K562 (cell line): ENCODE measurements around the gene DCLK3. TPM values are rescaled to one million over a fixed set of nuclear protein-coding genes. Genes with fewer than 3 reads are reported as not detected.

ENCODE experiments used
- ATAC-seq: fragments of 200-7000 bp; cut with Tn5 transposase; 3 replicates; pipeline ENCODE4 v1.9.1; 2020; ENCODE audit warnings: moderate library complexity
- BruUV-seq: library from RNA; stranded (reverse); fragments of 400-500 nt; replicated peaks from 2 replicates; lab custom pipeline; 2021; lab: Mats Ljungman, UMichigan
- CTCF ChIA-PET: fragments of 300-600 bp; formaldehyde crosslinking; extraction: SDS; loops from one replicate; lab custom pipeline; 2021; ENCODE audit warnings: low intra/inter-chr PET ratio; lab: Yijun Ruan, JAX
- POLR2A ChIA-PET: fragments of 300-600, 350-650 bp; sonication (Branson Sonifier 250); formaldehyde crosslinking; extraction: SDS; loops from one replicate; lab custom pipeline; 2021; ENCODE audit warnings: antibody characterized with exemption, inconsistent platforms; lab: Yijun Ruan, JAX
- DNase-seq, 4 experiments: peaks; one replicate each; pipeline versions ENCODE4 v3.0.0 to v3.0.0-alpha.2; 2011 to 2018; ENCODE audit warnings: low spot score in 3 of 4, mixed read lengths in 3 of 4; ENCODE audit errors: extremely low read depth in 1 of 4
- FAIRE-seq: peaks from 2 replicates; lab custom pipeline; 2011; peaks lifted over from hg19 to GRCh38; lab: Jason Lieb, UNC
- H2AFZ ChIP-seq: 2 replicates; pipeline ENCODE4 v1.6.0; 2011; ENCODE audit warnings: low read depth, low read length, control low read depth, inconsistent platforms
- H3K27ac ChIP-seq: fragments of 200-600 bp; 3 replicates; pipeline ENCODE4 v1.8.0; 2011; ENCODE audit warnings: low read depth, mild to moderate bottlenecking, control low read depth, inconsistent platforms, low read length, moderate library complexity, mixed read lengths; ENCODE audit errors: extremely low read depth
- H3K27me3 ChIP-seq, 2 experiments: fragments of 300-600 bp in 1 of 2; 2 replicates in 1 of 2; 3 replicates in 1 of 2; pipeline versions ENCODE4 v1.6.0 to v1.8.0; 2011; ENCODE audit warnings: inconsistent platforms in 2 of 2, low read length in 2 of 2, mild to moderate bottlenecking in 1 of 2, mixed read lengths in 1 of 2, moderate library complexity in 1 of 2; ENCODE audit not compliant: control insufficient read depth in 2 of 2, insufficient read depth in 2 of 2
- H3K36me3 ChIP-seq: fragments of 300-600 bp; 3 replicates; pipeline ENCODE4 v1.8.0; 2011; ENCODE audit warnings: mild to moderate bottlenecking, low read length, inconsistent platforms; ENCODE audit not compliant: control insufficient read depth, insufficient read depth
- H3K4me1 ChIP-seq, 2 experiments: fragments of 200-600 bp in 1 of 2; replicated peaks in 1 of 2; 2 replicates in 1 of 2; 3 replicates in 1 of 2; pipeline versions ENCODE4 v1.5.1 to v1.8.0; 2011; ENCODE audit warnings: inconsistent platforms in 2 of 2, low read length in 2 of 2, mild to moderate bottlenecking in 1 of 2, mixed read lengths in 1 of 2, moderate library complexity in 1 of 2; ENCODE audit not compliant: control insufficient read depth in 2 of 2, insufficient read depth in 2 of 2
- H3K4me2 ChIP-seq: 2 replicates; pipeline ENCODE4 v1.6.1; 2011; ENCODE audit warnings: low read length, control low read depth, inconsistent platforms, mixed read lengths; ENCODE audit not compliant: insufficient read depth
- H3K4me3 ChIP-seq: fragments of 200-600 bp; sonication (generic), shearing (Covaris generic); 2 replicates; pipeline ENCODE4 v1.5.1; 2016; ENCODE audit warnings: control low read depth, inconsistent platforms
- H3K79me2 ChIP-seq: fragments of 200-600 bp; 3 replicates; pipeline ENCODE4 v1.8.0; 2011; ENCODE audit warnings: low read length, inconsistent platforms; ENCODE audit not compliant: control insufficient read depth, insufficient read depth
- H3K9ac ChIP-seq, 2 experiments: 2 replicates each; pipeline versions ENCODE4 v1.6.0 to v1.6.1; 2011; ENCODE audit warnings: low read depth in 2 of 2, low read length in 2 of 2, control low read depth in 1 of 2, inconsistent platforms in 1 of 2, mild to moderate bottlenecking in 1 of 2, mixed read lengths in 1 of 2; ENCODE audit not compliant: insufficient read depth in 1 of 2
- H3K9me1 ChIP-seq: one replicate; pipeline ENCODE4 v1.6.0; 2011; ENCODE audit warnings: inconsistent platforms, mild to moderate bottlenecking, low read length, moderate library complexity; ENCODE audit not compliant: control insufficient read depth, insufficient read depth
- H3K9me3 ChIP-seq: replicated peaks from 2 replicates; pipeline ENCODE4 v1.5.1; 2011; ENCODE audit warnings: low read depth, low read length, inconsistent platforms; ENCODE audit not compliant: control insufficient read depth, insufficient read depth
- H4K20me1 ChIP-seq: replicated peaks from 2 replicates; pipeline ENCODE4 v1.6.1; 2011; ENCODE audit warnings: low read length, inconsistent platforms, mixed read lengths; ENCODE audit not compliant: control insufficient read depth, insufficient read depth
- ASH1L ChIP-seq: fragments of 450-650 bp; IDR thresholded peaks from 2 replicates; pipeline ENCODE4 v1.6.1; 2018; ENCODE audit warnings: borderline replicate concordance, mild to moderate bottlenecking, low read depth; ENCODE audit not compliant: partially characterized antibody
- BHLHE40 ChIP-seq: IDR thresholded peaks from 2 replicates; pipeline ENCODE4 v1.6.1; 2011; ENCODE audit warnings: low read length, improper control_type of control experiment
- MAFG ChIP-seq: fragments of 450-650 bp; conservative IDR thresholded peaks from 2 replicates; pipeline ENCODE4 v1.6.1; 2016; ENCODE audit warnings: missing genetic modification characterization, missing compliant biosample characterization
- MTA1 ChIP-seq: fragments of 450-650 bp; IDR thresholded peaks from 2 replicates; pipeline ENCODE4 v1.6.1; 2017; ENCODE audit warnings: borderline replicate concordance
- NBN ChIP-seq: fragments of 450-650 bp; IDR thresholded peaks from 2 replicates; pipeline ENCODE4 v1.6.1; 2016; ENCODE audit warnings: low read depth, mild to moderate bottlenecking
- POU5F1 ChIP-seq: fragments of 150-350 bp; IDR thresholded peaks from 2 replicates; pipeline ENCODE4 v1.6.1; 2014; ENCODE audit warnings: borderline replicate concordance, low read length, low read depth, mild to moderate bottlenecking; ENCODE audit not compliant: partially characterized antibody
- U2AF2 ChIP-seq: fragments of 200-400 bp; formaldehyde crosslinking; optimal IDR thresholded peaks from 2 replicates; pipeline ENCODE3; 2017; ENCODE audit warnings: low read depth, mild to moderate bottlenecking, low read length
- XRCC3 ChIP-seq: fragments of 450-650 bp; IDR thresholded peaks from 2 replicates; pipeline ENCODE4 v1.6.1; 2017; ENCODE audit warnings: mild to moderate bottlenecking, moderate library complexity
- ZNF316 ChIP-seq: fragments of 450-650 bp; IDR thresholded peaks from 2 replicates; pipeline ENCODE4 v1.6.1; 2016
- ZNF408 ChIP-seq: fragments of 250-450 bp; sonication (Bioruptor Pico); IDR thresholded peaks from 2 replicates; pipeline ENCODE4 v1.4.0; 2020; ENCODE audit warnings: low read depth, mild to moderate bottlenecking, moderate library complexity
- ZNF444 ChIP-seq: fragments of 250-450 bp; sonication (Bioruptor Pico); IDR thresholded peaks from 2 replicates; pipeline ENCODE4 v1.4.0; 2020; ENCODE audit warnings: mild to moderate bottlenecking, moderate library complexity
- ZSCAN29 ChIP-seq: fragments of 450-650 bp; IDR thresholded peaks from 2 replicates; pipeline ENCODE4 v1.6.1; 2017
- WGBS: fragments of 100-300 bp; shearing (Covaris generic); methylation state at CpG from one replicate; pipeline ENCODE4 v1.1.6; 2016; ENCODE audit warnings: low coverage, mixed read lengths; ENCODE audit not compliant: insufficient coverage; ENCODE audit errors: missing lambda C conversion rate; 5-methylcytosine and 5-hydroxymethylcytosine counted together
- in situ Hi-C: fragments of 300-500 bp; cut with MboI; formaldehyde crosslinking; loops from 4 replicates; pipeline ENCODE4 v1.15.0; 2018; ENCODE audit warnings: inconsistent platforms, mixed read lengths
- intact Hi-C: fragments of 100-400 bp; cut with micrococcal nuclease; formaldehyde crosslinking; loops from 2 replicates; pipeline ENCODE4 v1.14.2; 2022
- polyA plus RNA-seq, 8 experiments: library from polyadenylated mRNA; depleted of rRNA in 4 of 8; stranded (reverse) in 5 of 8; unstranded in 3 of 8; fragments of >200 nt; fragmentation: Nextera tagmentation in 2 of 8; fragmentation: Illumina TruSeq in 1 of 8; extraction: Ambion mirVana in 2 of 8; extraction: Trizol in 1 of 8; gene quantifications; 2 replicates each; pipeline versions ENCODE4 v1.2.1 to v1.2.3, GENCODE V29; 2011 to 2014; ENCODE audit warnings: inconsistent platforms in 1 of 8, missing spikeins in 1 of 8
- total RNA-seq, 7 experiments: library from RNA; depleted of rRNA in 6 of 7; stranded (reverse); fragments of >200 nt in 6 of 7; fragmentation: Illumina TruSeq in 2 of 7; extraction: Trizol in 2 of 7; gene quantifications; 2 replicates each; pipeline versions ENCODE4 v1.2.1 to v1.2.3, GENCODE V29; 2011 to 2021; ENCODE audit warnings: low replicate concordance in 1 of 7

Gene DCLK3
- total and polyA plus RNA-seq, 9 of the 15 experiments (the other 6 are each of a cell fraction or from before 2014, with no cell fraction given) = not detected

GRCh38 chr3:36674816-36675215 lies 89.5 kb downstream of the DCLK3 start:
- Histone ChIP-seq H3K4me3 (no peak overlapping the region), H3K79me2 (no peaks in the 10 kb centered on the region), H3K9me3 (no peaks in the 10 kb centered on the region), H4K20me1 (no peaks in the 10 kb centered on the region), H3K27me3 (no peaks in the 10 kb centered on the region), H3K36me3 (no peaks in the 10 kb centered on the region), H3K9ac (no peak overlapping the region), H3K9me1 (no peaks in the 10 kb centered on the region), H3K27ac (no peak overlapping the region), H2AFZ (no peak overlapping the region), H3K4me2 (no peak overlapping the region), H3K4me1 (no peaks in the 10 kb centered on the region)
- CTCF ChIA-PET = no interaction called here
- POLR2A ChIA-PET = interaction anchor here (0.6 to 1.1 kb wide), 2 partner anchors 19 to 363 kb away, joined by 3 read pairs; no protein-coding TSS in a partner anchor
- in situ Hi-C loops (no loop called here), intact Hi-C loops (no loop called here)
- no peak for ATAC-seq
- DNase-seq = no peak
- 3% methylated on average over 11 of the region's 11 CpGs for WGBS
- no peak for FAIRE-seq
- no TSS peak for BruUV-seq
- TF ChIP-seq ZNF316 (no peak), ZNF444 (CRISPR knock-in tag) (no peak), XRCC3 (no peak), MTA1 (no peak), ZNF408 (no peak), BHLHE40 (no peak), NBN (no peak), U2AF2 (no peak), ASH1L (no peak), MAFG (tag) (no peak), POU5F1 (no peak), ZSCAN29 (no peak)
